ENCODE results near the gene KCNIP1. TPM values are rescaled to one million over a fixed set of nuclear protein-coding genes. Genes with fewer than 3 reads are reported as not detected.

KCNIP1 gene
- total and polyA plus RNA-seq, 2 of the 8 experiments (the other 6 are each of a cell fraction or from before 2014, with no cell fraction given) = 0.52 to 0.83 TPM

GRCh38 chr5:170749911-170750431 is 246.2 kb downstream of the KCNIP1 start (continued):
- TF ChIP-seq, protein P1, sequence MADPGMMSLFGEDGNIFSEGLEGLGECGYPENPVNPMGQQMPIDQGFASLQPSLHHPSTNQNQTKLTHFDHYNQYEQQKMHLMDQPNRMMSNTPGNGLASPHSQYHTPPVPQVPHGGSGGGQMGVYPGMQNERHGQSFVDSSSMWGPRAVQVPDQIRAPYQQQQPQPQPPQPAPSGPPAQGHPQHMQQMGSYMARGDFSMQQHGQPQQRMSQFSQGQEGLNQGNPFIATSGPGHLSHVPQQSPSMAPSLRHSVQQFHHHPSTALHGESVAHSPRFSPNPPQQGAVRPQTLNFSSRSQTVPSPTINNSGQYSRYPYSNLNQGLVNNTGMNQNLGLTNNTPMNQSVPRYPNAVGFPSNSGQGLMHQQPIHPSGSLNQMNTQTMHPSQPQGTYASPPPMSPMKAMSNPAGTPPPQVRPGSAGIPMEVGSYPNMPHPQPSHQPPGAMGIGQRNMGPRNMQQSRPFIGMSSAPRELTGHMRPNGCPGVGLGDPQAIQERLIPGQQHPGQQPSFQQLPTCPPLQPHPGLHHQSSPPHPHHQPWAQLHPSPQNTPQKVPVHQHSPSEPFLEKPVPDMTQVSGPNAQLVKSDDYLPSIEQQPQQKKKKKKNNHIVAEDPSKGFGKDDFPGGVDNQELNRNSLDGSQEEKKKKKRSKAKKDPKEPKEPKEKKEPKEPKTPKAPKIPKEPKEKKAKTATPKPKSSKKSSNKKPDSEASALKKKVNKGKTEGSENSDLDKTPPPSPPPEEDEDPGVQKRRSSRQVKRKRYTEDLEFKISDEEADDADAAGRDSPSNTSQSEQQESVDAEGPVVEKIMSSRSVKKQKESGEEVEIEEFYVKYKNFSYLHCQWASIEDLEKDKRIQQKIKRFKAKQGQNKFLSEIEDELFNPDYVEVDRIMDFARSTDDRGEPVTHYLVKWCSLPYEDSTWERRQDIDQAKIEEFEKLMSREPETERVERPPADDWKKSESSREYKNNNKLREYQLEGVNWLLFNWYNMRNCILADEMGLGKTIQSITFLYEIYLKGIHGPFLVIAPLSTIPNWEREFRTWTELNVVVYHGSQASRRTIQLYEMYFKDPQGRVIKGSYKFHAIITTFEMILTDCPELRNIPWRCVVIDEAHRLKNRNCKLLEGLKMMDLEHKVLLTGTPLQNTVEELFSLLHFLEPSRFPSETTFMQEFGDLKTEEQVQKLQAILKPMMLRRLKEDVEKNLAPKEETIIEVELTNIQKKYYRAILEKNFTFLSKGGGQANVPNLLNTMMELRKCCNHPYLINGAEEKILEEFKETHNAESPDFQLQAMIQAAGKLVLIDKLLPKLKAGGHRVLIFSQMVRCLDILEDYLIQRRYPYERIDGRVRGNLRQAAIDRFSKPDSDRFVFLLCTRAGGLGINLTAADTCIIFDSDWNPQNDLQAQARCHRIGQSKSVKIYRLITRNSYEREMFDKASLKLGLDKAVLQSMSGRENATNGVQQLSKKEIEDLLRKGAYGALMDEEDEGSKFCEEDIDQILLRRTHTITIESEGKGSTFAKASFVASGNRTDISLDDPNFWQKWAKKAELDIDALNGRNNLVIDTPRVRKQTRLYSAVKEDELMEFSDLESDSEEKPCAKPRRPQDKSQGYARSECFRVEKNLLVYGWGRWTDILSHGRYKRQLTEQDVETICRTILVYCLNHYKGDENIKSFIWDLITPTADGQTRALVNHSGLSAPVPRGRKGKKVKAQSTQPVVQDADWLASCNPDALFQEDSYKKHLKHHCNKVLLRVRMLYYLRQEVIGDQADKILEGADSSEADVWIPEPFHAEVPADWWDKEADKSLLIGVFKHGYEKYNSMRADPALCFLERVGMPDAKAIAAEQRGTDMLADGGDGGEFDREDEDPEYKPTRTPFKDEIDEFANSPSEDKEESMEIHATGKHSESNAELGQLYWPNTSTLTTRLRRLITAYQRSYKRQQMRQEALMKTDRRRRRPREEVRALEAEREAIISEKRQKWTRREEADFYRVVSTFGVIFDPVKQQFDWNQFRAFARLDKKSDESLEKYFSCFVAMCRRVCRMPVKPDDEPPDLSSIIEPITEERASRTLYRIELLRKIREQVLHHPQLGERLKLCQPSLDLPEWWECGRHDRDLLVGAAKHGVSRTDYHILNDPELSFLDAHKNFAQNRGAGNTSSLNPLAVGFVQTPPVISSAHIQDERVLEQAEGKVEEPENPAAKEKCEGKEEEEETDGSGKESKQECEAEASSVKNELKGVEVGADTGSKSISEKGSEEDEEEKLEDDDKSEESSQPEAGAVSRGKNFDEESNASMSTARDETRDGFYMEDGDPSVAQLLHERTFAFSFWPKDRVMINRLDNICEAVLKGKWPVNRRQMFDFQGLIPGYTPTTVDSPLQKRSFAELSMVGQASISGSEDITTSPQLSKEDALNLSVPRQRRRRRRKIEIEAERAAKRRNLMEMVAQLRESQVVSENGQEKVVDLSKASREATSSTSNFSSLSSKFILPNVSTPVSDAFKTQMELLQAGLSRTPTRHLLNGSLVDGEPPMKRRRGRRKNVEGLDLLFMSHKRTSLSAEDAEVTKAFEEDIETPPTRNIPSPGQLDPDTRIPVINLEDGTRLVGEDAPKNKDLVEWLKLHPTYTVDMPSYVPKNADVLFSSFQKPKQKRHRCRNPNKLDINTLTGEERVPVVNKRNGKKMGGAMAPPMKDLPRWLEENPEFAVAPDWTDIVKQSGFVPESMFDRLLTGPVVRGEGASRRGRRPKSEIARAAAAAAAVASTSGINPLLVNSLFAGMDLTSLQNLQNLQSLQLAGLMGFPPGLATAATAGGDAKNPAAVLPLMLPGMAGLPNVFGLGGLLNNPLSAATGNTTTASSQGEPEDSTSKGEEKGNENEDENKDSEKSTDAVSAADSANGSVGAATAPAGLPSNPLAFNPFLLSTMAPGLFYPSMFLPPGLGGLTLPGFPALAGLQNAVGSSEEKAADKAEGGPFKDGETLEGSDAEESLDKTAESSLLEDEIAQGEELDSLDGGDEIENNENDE (IDR thresholded peaks at IDR 0.05; ENCODE audit: insufficient replicate concordance, low read length) = no peak
- no peak for TF ChIP-seq MAX (IDR thresholded peaks at IDR 0.05)
- no peak for TF ChIP-seq NRF1 (IDR thresholded peaks at IDR 0.05; ENCODE audit: low read depth, low read length)

All from H1 (cell line).